Measurements from ENCODE around the gene PCCA. TPM values are rescaled to one million over a fixed set of nuclear protein-coding genes. Genes with fewer than 3 reads are reported as not detected.

PCCA gene
- polyA plus RNA-seq, 12 donors: 24.3 to 41.6 (median 32.7) TPM; not detected in 1

- DNase-seq: no peak
Observed at GRCh38 chr13:100398360-100398759, 309.5 kb downstream of the PCCA start.

- DNase-seq: no peak
Observed at GRCh38 chr13:100399455-100399854, 310.6 kb downstream of the PCCA start.

- no peak for DNase-seq
Observed at GRCh38 chr13:100403675-100404074, 314.8 kb downstream of the PCCA start.

GRCh38 chr13:100409132-100409531 is 320.2 kb downstream of the PCCA start:
- no peak for DNase-seq

- no peak for DNase-seq
Observed at GRCh38 chr13:100423375-100423774, 334.5 kb downstream of the PCCA start.

GRCh38 chr13:100428986-100429385 is 340.1 kb downstream of the PCCA start:
- DNase-seq: no peak

- DNase-seq: no peak
Observed at GRCh38 chr13:100432611-100433010, 343.7 kb downstream of the PCCA start.

- DNase-seq: no peak
Observed at GRCh38 chr13:100433475-100433874, 344.6 kb downstream of the PCCA start.

GRCh38 chr13:100434010-100434763 is 345.3 kb downstream of the PCCA start:
- no peak for DNase-seq

GRCh38 chr13:100436099-100436498 is 347.2 kb downstream of the PCCA start:
- no peak for DNase-seq

GRCh38 chr13:100438059-100438788 is 349.3 kb downstream of the PCCA start:
- DNase-seq: no peak

GRCh38 chr13:100439247-100439970 is 350.5 kb downstream of the PCCA start:
- no peak for DNase-seq

- DNase-seq: no peak
Observed at GRCh38 chr13:100440751-100441425, 352.0 kb downstream of the PCCA start.

- no peak for DNase-seq
Observed at GRCh38 chr13:100442095-100442832, 353.4 kb downstream of the PCCA start.

- no peak for DNase-seq
Observed at GRCh38 chr13:100443278-100443997, 354.5 kb downstream of the PCCA start.

GRCh38 chr13:100443998-100444328 is 355.1 kb downstream of the PCCA start:
- DNase-seq: no peak

GRCh38 chr13:100447831-100448230 is 358.9 kb downstream of the PCCA start:
- DNase-seq: no peak

GRCh38 chr13:100451923-100452322 is 363.0 kb downstream of the PCCA start:
- DNase-seq: no peak

GRCh38 chr13:100454876-100455275 is 366.0 kb downstream of the PCCA start:
- DNase-seq: no peak

GRCh38 chr13:100458673-100459072 is 369.8 kb downstream of the PCCA start:
- DNase-seq: no peak

GRCh38 chr13:100459747-100460146 is 370.9 kb downstream of the PCCA start:
- DNase-seq: no peak
